Islet of Langerhans (tissue), 1 donor: ENCODE results near the gene SMOC2.

Experiments used
- FAIRE-seq: peaks from one replicate; lab custom pipeline; 2011; peaks lifted over from hg19 to GRCh38; lab: Jason Lieb, UNC

The SMOC2 gene

DNA sequence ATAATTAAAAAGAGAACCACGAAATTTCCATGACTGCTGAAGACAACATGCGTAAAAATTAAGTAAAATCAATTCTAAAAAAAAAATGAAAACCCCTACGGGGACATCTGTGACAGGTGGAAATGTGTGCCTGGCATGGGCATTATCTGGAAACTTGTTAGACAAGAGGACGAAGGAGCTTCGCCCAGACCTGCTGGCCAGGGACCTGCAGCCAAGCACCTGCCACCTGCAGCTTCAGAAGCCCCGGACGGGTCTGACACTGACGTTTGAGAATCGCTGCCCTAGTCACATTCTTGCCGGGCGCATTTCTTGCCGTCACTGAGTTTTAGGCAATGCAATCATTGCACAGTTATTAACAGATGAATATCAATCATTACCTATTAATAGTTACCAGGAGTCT lies 140.3 kb downstream of the SMOC2 start:
- FAIRE-seq: no peak

DNA sequence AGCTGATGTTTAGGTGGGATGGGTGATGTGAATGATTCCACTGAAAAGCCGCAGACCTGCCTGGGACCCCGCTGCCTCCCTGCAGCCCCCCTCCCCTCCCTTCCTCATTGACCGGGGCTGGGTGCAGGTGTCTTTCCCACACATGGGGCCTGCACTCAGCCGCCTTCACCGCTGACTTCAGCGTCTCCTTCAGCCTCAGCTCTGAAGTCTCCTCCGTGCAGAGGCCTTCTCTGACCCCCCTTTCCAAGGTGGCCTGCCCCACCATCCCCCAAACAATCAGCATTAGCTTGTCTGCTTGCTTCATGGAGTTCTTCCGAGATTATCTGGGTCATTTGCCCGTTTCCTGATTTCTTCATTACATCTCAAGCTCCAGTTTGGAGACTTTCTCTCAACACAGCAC lies 140.7 kb downstream of the SMOC2 start:
- FAIRE-seq: no peak

DNA sequence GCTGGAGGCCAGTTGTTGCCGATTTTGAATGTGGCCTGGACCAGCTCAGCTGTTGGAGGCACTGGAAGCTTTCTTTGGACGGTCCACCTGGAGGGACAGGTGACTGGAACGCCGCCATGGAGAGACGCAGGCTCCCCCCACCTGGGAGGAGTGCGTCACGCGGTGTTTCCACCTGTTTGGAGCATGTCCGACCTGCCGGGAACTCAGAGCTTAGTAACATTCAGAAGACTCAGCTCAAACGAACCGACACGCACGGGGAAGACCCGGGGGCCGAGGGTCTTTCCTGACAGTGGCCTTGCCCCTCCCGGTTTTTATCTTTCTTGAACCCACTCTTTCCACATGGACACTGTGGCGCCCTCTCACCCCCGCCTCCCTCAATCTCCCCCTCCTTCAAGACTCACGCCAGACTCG lies 141.6 kb downstream of the SMOC2 start:
- no peak for FAIRE-seq

DNA sequence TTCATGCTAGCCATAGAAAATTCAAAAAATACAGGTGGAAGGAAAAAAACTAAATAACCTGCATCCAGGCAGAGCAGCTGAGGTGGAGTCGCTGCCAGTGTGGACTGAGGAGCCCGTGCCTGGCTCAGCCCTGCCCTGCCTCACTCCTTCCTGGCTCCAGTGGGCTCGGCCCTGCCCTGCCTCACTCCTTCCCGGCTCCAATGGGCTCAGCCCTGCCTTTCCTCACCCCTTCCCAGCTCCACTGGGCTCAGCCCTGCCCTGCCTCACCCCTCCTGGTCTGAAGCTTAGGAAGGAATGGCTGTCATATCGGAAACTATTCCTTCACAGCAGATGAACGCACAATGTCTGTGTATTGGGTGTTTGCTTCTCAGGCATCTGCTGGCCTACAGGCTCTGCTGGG lies 142.1 kb downstream of the SMOC2 start:
- FAIRE-seq: no peak

DNA sequence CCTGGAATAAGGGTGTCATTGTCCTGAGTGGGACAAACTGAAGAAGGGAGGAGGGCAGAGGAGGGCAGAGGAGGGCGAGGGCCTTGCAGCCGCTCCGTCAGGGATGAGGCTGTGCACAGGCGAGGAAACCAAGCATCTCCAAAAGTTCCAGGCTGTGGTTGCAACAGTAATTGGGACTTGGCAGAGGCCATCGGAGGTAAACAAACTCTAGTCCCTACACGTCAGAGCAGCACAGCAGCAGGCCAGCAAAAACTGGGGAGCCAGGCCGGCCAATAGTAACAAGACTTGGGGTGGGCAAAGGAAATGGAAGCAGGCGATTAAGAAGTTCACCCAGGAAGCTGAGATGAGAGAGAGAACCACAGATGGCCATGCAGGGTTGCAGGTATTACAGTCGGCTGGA lies 142.8 kb downstream of the SMOC2 start:
- no peak for FAIRE-seq

DNA sequence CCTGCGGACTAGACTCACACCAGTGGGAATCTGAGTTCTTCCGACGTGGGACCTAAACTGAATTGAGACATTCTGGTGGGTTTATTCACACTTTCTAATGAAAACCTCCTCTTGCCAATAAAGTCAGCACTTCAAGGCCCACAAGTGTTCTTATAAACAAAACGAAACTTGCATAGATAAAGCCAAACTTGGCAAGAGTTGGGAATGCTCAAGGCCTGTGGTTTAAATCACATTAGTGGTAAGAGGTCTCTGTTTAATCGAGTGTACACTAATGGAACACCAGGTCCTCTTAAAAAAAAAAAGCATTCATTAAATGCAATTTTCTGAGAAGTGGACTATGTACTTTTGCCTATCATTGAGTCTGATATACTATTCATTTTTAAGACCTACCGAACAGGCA lies 143.3 kb downstream of the SMOC2 start:
- FAIRE-seq: no peak

DNA sequence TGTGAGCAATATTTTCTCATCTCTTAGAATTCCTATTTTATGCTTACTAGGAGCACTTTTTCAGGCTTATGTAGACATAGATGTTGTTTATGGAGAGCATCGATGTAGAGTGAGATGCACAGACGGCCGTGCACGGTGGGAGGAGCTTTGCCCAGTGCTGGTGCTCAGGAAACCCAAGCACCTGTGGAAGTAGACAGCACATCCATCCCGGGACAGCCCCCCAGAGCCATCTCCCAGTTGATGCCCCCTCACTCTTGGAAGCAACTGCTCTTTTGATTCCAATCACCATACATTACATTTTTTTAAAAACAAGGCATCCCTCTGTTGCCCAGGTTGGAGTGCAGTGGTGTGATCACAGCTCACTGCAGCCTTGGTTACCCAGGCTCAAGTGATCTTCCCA lies 143.7 kb downstream of the SMOC2 start:
- no peak for FAIRE-seq

DNA sequence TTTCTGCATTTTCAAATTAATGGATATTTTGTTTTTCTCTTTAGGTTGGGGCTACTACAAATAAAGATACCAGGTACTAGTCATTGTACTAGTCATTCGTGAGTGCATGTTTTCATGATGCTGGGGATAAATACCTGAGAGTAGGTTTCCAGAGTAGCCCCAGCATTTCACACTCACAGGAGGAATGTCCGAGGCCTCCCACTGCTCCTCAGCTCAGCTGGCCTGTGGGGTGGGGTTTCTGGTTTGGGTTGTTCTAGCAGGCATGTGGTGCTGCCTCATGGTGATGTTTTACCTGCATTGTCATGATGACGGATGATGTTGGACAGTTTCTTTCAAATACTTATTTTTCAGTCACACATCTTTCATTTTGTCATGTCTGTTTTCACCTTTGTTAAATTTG lies 144.5 kb downstream of the SMOC2 start:
- no peak for FAIRE-seq

DNA sequence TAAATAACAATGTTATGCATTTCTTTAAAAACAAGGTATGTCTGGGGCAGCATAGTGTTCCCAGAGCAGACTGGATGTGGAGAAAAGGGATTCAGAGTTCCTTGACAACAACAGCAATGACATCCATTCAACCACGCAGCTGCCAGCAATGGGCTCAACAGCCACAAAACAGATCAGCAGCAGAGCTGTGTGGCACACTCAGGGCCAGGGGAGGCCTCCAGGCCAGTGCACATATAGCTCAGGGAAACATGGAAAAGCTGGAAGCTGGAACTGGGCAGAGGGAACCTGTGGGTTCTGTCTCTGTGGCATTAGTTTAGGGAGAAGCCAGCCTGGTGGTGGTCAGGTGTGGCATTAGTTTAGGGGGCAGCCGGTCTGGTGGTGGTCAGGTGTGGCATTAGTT lies 148.3 kb downstream of the SMOC2 start:
- FAIRE-seq: no peak

DNA sequence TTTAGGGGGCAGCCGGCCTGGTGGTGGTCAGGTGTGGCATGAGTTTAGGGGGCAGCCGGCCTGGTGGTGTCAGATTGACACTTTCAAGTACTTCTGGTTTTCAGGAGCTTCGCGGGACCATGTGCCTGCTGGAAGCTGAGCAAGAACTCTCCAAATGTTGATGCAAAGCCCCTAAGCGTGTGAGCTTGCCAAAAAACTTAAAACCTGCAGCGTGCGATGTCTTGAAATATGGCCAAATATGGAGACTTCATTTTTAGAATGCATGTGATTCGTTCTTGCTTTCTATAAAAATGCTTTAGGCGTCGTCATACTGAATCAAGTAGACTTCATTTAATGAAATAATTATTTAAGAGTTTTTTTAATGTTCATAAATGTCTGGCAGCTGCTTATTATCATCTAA lies 149.4 kb downstream of the SMOC2 start:
- no peak for FAIRE-seq

DNA sequence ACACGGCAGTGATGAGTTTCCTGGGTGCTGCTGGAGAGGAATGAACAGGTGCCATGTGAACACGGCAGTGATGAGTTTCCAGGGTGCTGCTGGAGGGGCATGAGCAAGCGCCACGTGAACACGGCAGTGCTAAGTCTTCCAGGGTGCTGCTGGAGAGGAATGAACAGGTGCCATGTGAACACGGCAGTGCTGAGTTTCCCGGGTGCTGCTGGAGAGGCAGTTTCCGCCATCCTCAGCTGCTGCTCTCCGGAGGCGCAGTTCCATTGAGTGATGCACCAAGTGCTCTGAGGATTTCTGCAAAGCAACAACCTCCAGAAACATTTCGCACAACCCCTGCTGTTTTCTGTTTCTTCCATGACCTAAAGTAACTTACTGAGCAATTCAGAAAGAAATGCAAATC lies 155.4 kb downstream of the SMOC2 start:
- FAIRE-seq: no peak

DNA sequence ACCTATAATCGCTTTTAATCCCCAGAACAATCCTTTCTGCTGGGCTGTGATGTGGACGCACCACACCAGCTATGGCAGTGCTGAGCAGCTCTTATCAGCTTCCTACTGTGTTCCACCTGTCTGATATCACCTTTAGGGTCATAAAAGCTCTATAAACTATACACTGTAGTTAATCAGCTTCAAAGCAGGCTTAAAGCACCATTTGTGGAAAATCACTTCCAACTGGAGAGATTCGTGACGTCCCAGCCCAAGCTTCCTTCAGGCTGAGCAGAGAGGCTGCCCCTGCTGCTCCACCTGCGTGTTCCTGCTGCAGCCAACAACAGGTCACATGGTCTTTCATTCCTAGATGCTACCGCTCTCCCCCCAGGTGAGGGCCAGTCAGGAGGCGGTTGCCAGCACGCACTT lies 156.5 kb downstream of the SMOC2 start:
- FAIRE-seq: no peak

DNA sequence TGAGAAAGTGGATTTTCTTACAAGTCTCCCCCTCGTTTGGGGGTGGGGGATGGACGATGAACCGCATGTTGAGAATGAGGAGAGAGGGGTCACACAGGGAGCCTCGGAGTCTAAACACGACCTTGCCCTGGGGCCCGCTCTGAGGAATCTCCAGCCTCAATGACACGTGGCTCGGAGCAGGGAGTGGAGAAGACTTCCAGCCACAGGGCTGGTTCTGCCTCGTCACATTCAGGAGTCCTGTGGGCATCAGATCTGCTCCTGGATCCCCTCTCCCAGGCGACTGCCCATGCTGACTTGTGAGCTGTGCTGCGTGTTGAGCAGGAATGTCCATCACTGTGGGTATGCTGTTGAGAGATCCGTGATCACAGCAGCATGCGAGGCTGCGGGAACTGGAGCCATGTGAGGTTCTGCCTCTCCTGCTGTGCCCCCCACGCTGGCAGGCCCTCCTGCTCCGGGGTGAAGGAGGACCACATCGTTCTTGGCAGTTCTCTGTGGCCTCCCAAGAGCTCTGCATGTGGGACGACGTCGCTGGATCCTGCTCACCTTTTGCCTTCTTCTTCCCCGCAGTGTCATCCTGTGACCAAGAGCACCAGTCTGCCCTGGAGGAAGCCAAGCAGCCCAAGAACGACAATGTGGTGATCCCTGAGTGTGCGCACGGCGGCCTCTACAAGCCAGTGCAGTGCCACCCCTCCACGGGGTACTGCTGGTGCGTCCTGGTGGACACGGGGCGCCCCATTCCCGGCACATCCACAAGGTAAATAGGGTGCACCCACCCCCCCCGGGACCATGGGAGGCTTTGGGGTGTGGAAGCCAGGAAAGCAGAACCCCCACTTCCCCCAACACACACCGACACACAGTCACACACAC lies 157.5 kb downstream of the SMOC2 start:
- FAIRE-seq: no peak

DNA sequence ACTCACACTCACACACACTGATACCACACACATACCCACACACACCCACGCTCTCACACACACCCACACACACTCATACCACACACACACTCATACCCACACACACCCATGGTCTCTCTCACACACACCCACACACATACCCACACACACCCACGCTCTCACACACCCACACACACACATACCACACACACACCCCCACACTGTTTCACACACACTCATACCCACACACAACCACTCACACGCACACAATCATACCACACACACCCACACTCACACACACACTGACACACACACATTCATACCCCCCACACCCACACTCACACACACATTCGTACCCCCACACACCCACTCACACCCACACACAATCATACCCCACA lies 158.1 kb downstream of the SMOC2 start:
- no peak for FAIRE-seq

DNA sequence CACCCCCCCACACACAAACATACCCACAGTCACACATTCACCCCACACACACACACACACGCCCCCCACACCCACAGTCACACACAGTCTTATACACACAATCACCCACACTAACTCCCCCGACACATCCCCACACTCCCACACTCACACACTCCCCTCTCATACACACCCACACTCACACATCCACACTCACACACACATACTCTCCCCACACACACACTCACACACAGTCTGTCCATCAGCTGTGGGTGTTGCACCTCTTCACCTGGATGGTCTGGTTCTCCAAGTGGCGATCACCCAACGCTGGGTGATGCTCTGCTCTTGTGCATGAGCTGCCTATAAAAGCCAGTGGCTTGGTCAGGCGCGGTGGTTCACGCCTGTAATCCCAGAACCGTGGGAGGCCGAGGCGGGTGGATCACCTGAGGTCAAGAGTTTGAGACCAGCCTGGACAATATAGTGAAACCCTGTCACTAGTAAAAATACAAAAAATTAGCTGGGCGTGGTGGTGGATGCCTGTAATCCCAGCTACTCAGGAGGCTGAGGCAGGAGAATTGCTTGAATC lies 158.9 kb downstream of the SMOC2 start:
- FAIRE-seq: no peak

DNA sequence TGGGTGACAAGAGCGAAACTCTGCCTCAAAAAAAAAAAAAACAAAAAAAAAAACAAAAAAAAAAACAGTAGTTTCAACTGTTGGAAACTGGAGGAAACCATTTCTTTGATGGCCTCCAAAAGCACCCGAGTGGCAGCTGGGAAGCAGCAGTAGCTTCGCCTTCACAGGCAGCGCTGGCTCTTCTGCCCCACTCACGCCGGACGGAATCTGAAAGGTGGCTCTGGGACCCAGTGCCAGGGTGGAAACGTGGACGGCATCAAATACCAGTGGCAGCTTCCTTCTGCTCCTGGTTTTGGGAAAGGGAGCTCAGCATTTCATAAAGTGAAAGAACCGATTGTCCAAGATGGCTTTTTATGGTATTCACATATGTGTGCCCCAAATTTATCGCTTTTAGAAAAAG lies 159.4 kb downstream of the SMOC2 start:
- no peak for FAIRE-seq

DNA sequence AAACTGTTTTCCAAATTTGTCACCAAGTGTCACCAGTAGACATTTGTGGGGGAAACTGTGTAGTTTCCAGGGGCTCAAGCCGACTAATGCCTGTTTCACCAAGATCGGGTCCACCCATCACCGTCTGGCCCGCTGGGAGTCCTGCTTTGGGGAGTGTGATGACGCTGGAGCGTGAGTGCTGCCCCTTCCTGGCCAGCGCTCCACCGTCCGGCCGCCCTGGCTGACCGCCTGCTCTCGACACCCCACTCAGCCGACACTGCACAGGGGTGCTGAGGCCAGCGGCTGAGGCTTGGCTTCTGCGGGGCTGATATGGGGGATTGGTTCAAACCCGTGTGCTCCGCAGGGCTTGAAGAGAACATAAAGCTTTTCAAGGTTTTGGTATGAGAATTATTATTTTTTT lies 160.1 kb downstream of the SMOC2 start:
- no peak for FAIRE-seq

DNA sequence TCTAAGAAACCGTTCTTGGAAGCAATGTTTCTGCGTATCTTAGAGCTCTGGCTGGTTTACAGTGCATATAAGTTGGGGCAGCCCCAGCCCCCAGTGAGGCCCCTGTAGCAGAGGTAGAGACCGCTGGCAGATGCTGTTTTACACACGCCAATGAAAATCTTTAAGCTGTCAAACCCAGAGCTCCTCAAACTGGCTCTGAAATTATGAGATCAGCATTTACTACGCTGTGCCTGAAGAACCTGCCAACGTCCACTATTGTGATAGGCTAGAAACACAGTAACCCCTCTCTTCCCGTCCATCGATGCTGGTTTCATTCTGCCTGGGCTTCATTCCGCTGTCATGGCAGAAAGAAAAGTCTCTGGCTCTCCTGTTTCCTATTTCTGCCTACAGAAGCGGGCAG lies 160.6 kb downstream of the SMOC2 start:
- FAIRE-seq: no peak

DNA sequence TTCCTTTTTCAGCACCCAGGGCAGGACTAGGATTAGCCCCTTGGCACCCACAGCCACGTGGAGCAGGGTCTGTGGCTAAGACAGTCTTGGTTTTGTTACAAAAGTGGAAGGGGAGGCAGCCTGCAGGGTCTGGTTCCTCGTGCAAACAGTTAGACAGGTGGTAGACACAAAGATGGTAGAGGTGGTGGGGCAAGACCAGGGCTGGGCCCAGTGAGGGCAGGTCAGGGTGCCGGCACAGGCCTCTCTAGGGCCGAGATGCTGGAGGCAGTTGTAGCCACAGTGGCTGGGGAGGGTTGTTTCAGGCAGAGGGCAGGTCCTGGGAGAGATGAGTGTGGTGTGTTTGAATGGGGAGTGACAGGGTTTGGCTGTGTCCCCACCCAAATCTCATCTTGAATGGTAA lies 161.6 kb downstream of the SMOC2 start:
- no peak for FAIRE-seq

DNA sequence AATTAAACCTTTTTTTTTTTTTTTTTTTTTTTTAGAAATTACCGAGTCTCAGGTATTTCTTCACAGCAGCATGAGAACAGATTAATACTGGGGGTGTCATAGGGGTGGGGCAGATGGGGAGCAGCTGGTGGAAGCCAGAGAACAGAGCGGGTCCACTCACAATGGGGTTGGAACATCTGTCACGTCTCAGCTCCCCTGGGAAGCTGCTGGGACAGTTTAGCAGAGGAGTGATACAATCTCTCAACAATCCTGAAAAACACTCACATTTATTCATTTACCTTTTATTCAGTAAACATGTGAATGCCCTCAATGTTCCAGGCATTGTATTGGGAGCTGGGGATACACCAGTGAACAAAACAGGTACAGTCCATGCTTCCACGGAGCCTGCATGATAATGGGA lies 162.2 kb downstream of the SMOC2 start:
- no peak for FAIRE-seq

DNA sequence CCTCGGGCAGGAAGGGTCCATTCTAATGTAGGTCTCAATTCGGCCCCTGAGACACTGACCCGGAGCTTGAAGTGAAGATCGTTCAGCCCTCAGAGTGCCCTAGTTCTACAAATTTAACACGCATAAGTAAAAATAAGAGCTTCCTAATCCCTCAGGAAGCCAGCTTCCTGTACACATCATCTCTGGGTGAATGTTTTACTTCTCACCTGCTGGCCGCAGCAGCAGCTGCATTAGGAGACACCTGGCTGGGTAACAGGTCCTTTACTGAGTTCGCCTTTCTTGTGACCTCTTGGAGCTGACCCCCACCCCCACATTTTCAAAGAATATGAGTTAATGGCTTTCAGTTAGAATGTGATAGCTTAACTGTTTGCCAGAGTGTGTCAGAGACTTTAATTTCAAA lies 165.0 kb downstream of the SMOC2 start:
- no peak for FAIRE-seq

DNA sequence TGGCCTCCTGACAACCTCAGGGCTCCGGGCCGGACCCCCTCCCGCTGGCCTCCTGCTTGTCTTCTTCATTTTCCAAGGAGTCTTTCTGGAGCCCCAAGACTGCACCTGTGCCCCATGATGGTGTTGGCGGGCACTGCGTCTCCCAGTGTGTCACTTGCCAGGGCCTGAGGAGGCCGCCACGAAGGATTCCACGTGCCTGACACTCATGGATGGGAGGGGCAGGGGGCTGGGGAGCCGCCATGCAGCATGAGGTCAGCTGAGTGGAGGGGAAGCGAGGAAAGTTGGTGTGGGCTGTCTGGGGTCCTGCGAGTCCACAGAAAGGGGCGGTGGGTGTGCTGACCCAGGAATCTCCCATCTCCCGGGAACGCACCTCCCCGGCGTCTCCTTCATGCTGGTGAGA lies 165.7 kb downstream of the SMOC2 start:
- FAIRE-seq: no peak

DNA sequence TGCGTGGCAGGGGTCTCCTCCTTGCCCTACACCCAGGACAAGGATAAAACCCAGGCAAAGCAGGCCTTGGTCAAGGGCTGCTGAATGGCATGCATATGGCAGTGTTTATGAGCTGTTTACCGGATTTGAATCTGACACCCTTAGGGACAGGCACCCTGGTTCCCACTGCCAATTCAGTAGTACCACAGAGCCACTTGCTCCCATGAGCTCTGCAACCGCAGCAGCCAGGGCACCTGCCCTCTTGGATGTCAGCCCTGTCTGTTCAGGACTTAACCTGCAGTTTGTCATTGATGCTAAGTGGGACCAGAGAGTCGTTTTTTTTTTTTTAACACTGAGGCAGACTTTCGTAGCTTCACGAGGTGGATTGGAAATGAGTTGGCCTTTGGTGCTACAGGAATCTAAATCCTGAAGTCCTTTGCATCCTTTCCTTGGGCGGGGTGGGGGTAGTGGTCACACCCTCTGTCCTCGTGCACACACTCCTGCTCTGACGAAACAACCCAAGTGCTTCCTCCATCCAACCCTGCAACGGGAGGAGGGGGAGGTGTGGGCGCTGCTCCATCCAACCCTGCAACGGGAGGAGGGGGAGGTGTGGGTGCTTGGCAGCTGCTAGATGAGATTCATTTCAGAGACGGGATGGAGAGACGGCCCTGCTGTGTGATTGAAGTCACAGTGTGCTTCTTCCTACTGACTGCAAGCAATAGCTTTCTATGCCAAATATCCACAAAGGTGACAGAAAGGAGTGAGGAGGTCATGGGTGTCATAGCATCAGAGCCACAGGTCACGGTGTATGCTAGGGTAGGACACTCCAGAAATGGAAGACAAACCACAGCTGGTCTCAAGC lies 166.5 kb downstream of the SMOC2 start:
- FAIRE-seq: no peak

DNA sequence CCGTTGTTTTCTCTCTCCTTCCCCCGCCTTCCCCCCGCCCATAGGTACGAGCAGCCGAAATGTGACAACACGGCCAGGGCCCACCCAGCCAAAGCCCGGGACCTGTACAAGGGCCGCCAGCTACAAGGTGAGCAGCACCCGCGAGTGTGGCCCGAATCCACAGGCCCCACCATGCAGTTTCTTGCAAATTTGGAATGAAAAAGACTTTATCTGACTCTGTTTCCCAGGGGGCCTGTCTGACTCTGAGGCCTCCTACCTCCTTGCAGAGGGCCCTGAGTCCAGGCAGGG lies 167.1 kb downstream of the SMOC2 start:
- FAIRE-seq: no peak
